Cardiac muscle cell (in vitro differentiated cells and primary cell): Measurements from ENCODE around the gene HSBP1. TPM values are rescaled to one million over a fixed set of nuclear protein-coding genes. Genes with fewer than 3 reads are reported as not detected.

ENCODE experiments used
- DNase-seq, 2 donors: peaks; one replicate each; pipeline versions ENCODE4 v3.0.0 to v3.0.0-alpha.2; 2010 to 2017; ENCODE audit warnings: low read depth in 1 of 2, low spot score in 1 of 2
- H3K27ac ChIP-seq: fragments of 200-600 bp; sonication (generic); 2 replicates; pipeline ENCODE4 v1.5.1; 2016
- H3K27me3 ChIP-seq: fragments of 200-600 bp; sonication (generic); 2 replicates; pipeline ENCODE4 v1.6.0; 2016; ENCODE audit warnings: control low read depth
- H3K36me3 ChIP-seq: fragments of 200-600 bp; sonication (generic); 2 replicates; pipeline ENCODE4 v1.5.1; 2016; ENCODE audit warnings: control low read depth
- H3K4me1 ChIP-seq: fragments of 200-600 bp; sonication (generic); 2 replicates; pipeline ENCODE4 v1.8.1; 2017; ENCODE audit warnings: low read depth, mild to moderate bottlenecking, mixed run types
- H3K4me3 ChIP-seq: fragments of 200-600 bp; sonication (generic); 2 replicates; pipeline ENCODE4 v1.5.1; 2016; ENCODE audit warnings: mild to moderate bottlenecking
- H3K9me3 ChIP-seq: fragments of 200-600 bp; sonication (generic); 2 replicates; pipeline ENCODE4 v1.5.1; 2017; ENCODE audit warnings: low read depth, mild to moderate bottlenecking, control low read depth
- polyA plus RNA-seq: library from polyadenylated mRNA; unstranded; fragments of >200 nt; fragmentation: Nextera tagmentation; extraction: Ambion mirVana; gene quantifications from 2 replicates; pipeline ENCODE4 v1.2.1, GENCODE V29; 2016
- total RNA-seq: library from RNA; depleted of rRNA; stranded (reverse); fragments of >200 nt; gene quantifications from 2 replicates; pipeline ENCODE4 v1.2.3, GENCODE V29; 2016
- TF ChIP-seq, protein P1 (sequence below): IDR thresholded peaks from 2 replicates; pipeline ENCODE4 v1.5.1; 2012; ENCODE audit warnings: low read depth, mild to moderate bottlenecking, low read length

HSBP1 gene
- total and polyA plus RNA-seq, 2 experiments from 2014 or later, result 16.7 to 529 TPM

GRCh38 chr16:83862661-83863060, 54.9 kb downstream of the HSBP1 start:
- TF ChIP-seq, protein P1, sequence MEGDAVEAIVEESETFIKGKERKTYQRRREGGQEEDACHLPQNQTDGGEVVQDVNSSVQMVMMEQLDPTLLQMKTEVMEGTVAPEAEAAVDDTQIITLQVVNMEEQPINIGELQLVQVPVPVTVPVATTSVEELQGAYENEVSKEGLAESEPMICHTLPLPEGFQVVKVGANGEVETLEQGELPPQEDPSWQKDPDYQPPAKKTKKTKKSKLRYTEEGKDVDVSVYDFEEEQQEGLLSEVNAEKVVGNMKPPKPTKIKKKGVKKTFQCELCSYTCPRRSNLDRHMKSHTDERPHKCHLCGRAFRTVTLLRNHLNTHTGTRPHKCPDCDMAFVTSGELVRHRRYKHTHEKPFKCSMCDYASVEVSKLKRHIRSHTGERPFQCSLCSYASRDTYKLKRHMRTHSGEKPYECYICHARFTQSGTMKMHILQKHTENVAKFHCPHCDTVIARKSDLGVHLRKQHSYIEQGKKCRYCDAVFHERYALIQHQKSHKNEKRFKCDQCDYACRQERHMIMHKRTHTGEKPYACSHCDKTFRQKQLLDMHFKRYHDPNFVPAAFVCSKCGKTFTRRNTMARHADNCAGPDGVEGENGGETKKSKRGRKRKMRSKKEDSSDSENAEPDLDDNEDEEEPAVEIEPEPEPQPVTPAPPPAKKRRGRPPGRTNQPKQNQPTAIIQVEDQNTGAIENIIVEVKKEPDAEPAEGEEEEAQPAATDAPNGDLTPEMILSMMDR, result no peak
- Histone ChIP-seq H3K27me3 (no peaks in the 10 kb centered on the region), H3K4me3 (no peak overlapping the region), H3K9me3 (no peaks in the 10 kb centered on the region), H3K36me3 (no peaks in the 10 kb centered on the region), H3K27ac (no peak overlapping the region), H3K4me1 (no peaks in the 10 kb centered on the region)
- DNase-seq, result no peak

DNA sequence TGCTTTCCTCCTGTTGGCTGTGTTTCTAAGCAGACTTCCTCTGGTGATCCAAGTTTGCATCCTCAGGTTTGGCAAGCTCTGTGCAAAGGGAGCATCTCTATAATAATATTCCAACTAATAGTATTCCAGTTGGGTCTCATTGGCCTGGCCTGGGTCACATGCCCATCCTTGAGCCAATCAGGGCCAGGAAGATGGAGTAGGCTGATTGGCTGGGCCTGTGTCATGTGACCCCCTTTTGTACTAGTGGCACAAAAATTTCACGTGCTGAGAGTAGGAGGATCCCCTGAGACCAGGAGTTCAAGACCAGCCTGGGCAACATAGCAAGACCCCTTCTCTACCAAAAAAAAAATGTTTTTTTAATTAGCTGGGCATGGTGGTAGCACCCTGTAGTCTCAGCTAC, 55.9 kb downstream of the HSBP1 start:
- Histone ChIP-seq H3K36me3 (no peaks in the 10 kb centered on the region), H3K27me3 (no peaks in the 10 kb centered on the region), H3K27ac (no peak overlapping the region), H3K4me1 (no peaks in the 10 kb centered on the region), H3K4me3 (no peak overlapping the region), H3K9me3 (no peaks in the 10 kb centered on the region)
- TF ChIP-seq, protein P1, result no peak
- no peak for DNase-seq

Other genes with a start within 250 kb of the HSBP1 start
- 8.0 and 9.3 TPM in 2 replicates for gene MLYCD, start 91.1 kb downstream of the HSBP1 start, total RNA-seq
- gene MLYCD, start 91.1 kb downstream of the HSBP1 start, polyA plus RNA-seq, result 9.9 and 10.6 TPM in 2 replicates
- 0.60 and 3.4 TPM in 2 replicates for gene OSGIN1, start 145.3 kb downstream of the HSBP1 start, total RNA-seq
- 0.76 and 3.4 TPM in 2 replicates for gene OSGIN1, start 145.3 kb downstream of the HSBP1 start, polyA plus RNA-seq
- gene NECAB2, start 160.3 kb downstream of the HSBP1 start, total RNA-seq, result 0.63 and 2.7 TPM in 2 replicates
- gene NECAB2, start 160.3 kb downstream of the HSBP1 start, polyA plus RNA-seq, result 0.90 and 2.2 TPM in 2 replicates
- gene SLC38A8, start 234.8 kb downstream of the HSBP1 start, total RNA-seq, result not detected in 2 replicates
- gene SLC38A8, start 234.8 kb downstream of the HSBP1 start, polyA plus RNA-seq, result not detected in 2 replicates